Cardiac muscle cell (in vitro differentiated cells and primary cell): ENCODE data around the gene SLC1A4. TPM values are rescaled to one million over a fixed set of nuclear protein-coding genes. Genes with fewer than 3 reads are reported as not detected.
A peak's percentile ranks its signal among the peaks of the same experiment; 100 is the strongest.

ENCODE experiments used
- DNase-seq, 2 donors: peaks; one replicate each; pipeline versions ENCODE4 v3.0.0 to v3.0.0-alpha.2; 2010 to 2017; ENCODE audit warnings: low read depth in 1 of 2, low spot score in 1 of 2
- H3K27ac ChIP-seq: fragments of 200-600 bp; sonication (generic); 2 replicates; pipeline ENCODE4 v1.5.1; 2016
- H3K27me3 ChIP-seq: fragments of 200-600 bp; sonication (generic); 2 replicates; pipeline ENCODE4 v1.6.0; 2016; ENCODE audit warnings: control low read depth
- H3K36me3 ChIP-seq: fragments of 200-600 bp; sonication (generic); 2 replicates; pipeline ENCODE4 v1.5.1; 2016; ENCODE audit warnings: control low read depth
- H3K4me1 ChIP-seq: fragments of 200-600 bp; sonication (generic); 2 replicates; pipeline ENCODE4 v1.8.1; 2017; ENCODE audit warnings: low read depth, mild to moderate bottlenecking, mixed run types
- H3K4me3 ChIP-seq: fragments of 200-600 bp; sonication (generic); 2 replicates; pipeline ENCODE4 v1.5.1; 2016; ENCODE audit warnings: mild to moderate bottlenecking
- H3K9me3 ChIP-seq: fragments of 200-600 bp; sonication (generic); 2 replicates; pipeline ENCODE4 v1.5.1; 2017; ENCODE audit warnings: low read depth, mild to moderate bottlenecking, control low read depth
- polyA plus RNA-seq: library from polyadenylated mRNA; unstranded; fragments of >200 nt; fragmentation: Nextera tagmentation; extraction: Ambion mirVana; gene quantifications from 2 replicates; pipeline ENCODE4 v1.2.1, GENCODE V29; 2016
- total RNA-seq: library from RNA; depleted of rRNA; stranded (reverse); fragments of >200 nt; gene quantifications from 2 replicates; pipeline ENCODE4 v1.2.3, GENCODE V29; 2016
- TF ChIP-seq, protein P1 (sequence below): IDR thresholded peaks from 2 replicates; pipeline ENCODE4 v1.5.1; 2012; ENCODE audit warnings: low read depth, mild to moderate bottlenecking, low read length

SLC1A4 gene
- total and polyA plus RNA-seq, 2 experiments from 2014 or later = 31.7 to 37.1 TPM

DNA sequence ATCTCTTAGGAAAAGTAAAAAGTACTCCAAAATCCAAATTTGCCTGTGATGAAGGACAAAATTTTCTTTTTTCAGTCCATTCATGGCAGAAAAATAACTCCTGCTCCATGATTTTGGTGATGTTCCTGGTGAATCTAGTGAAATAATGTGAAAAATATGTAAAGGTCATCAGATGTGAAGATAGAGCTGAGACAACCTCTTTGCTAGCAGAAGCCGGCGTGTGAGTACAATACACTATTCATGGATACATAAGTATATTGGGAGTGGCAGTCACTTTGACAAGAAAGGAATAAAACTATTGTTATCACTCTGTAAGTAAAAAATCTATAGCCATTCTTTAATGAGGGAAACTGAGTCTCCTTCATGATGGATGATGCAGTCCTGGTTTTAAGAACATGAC, 6.3 kb upstream of the SLC1A4 start:
- Histone ChIP-seq H3K27me3 (peaks cover 14% of the 10 kb centered on the region), H3K36me3 (no peaks in the 10 kb centered on the region), H3K4me1 (no peaks in the 10 kb centered on the region), H3K4me3 (no peak overlapping the region), H3K9me3 (no peaks in the 10 kb centered on the region), H3K27ac (no peak overlapping the region)
- no peak for DNase-seq
- TF ChIP-seq, protein P1, sequence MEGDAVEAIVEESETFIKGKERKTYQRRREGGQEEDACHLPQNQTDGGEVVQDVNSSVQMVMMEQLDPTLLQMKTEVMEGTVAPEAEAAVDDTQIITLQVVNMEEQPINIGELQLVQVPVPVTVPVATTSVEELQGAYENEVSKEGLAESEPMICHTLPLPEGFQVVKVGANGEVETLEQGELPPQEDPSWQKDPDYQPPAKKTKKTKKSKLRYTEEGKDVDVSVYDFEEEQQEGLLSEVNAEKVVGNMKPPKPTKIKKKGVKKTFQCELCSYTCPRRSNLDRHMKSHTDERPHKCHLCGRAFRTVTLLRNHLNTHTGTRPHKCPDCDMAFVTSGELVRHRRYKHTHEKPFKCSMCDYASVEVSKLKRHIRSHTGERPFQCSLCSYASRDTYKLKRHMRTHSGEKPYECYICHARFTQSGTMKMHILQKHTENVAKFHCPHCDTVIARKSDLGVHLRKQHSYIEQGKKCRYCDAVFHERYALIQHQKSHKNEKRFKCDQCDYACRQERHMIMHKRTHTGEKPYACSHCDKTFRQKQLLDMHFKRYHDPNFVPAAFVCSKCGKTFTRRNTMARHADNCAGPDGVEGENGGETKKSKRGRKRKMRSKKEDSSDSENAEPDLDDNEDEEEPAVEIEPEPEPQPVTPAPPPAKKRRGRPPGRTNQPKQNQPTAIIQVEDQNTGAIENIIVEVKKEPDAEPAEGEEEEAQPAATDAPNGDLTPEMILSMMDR = no peak

DNA sequence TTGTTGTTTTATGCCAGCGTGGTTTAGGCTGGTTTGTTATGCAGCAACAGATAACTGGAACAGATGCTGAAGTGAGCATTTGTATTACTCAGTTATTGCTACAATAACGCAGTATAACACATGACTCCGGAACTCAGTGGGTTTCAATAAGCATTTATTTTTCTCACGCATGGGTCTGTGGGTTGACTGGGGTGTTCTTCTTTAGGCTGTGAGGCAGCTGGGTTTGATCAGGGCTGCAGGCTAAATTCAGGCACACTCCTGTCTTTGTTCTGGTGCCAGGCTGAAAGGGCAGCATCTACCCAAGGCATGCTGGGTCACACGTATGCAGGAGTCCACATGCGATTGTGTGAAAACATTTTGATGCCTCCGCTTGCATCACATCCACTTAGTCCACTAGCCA, 3.8 kb upstream of the SLC1A4 start:
- TF ChIP-seq, protein P1 = no peak
- peaks cover 2% of the 10 kb centered on the region for H3K4me1 ChIP-seq
- H3K9me3 ChIP-seq = no peaks in the 10 kb centered on the region
- H3K4me3 ChIP-seq = no peak overlapping the region
- H3K27me3 ChIP-seq = peaks cover 22% of the 10 kb centered on the region
- no peak for DNase-seq
- no peak overlapping the region for H3K27ac ChIP-seq
- no peaks in the 10 kb centered on the region for H3K36me3 ChIP-seq

DNA sequence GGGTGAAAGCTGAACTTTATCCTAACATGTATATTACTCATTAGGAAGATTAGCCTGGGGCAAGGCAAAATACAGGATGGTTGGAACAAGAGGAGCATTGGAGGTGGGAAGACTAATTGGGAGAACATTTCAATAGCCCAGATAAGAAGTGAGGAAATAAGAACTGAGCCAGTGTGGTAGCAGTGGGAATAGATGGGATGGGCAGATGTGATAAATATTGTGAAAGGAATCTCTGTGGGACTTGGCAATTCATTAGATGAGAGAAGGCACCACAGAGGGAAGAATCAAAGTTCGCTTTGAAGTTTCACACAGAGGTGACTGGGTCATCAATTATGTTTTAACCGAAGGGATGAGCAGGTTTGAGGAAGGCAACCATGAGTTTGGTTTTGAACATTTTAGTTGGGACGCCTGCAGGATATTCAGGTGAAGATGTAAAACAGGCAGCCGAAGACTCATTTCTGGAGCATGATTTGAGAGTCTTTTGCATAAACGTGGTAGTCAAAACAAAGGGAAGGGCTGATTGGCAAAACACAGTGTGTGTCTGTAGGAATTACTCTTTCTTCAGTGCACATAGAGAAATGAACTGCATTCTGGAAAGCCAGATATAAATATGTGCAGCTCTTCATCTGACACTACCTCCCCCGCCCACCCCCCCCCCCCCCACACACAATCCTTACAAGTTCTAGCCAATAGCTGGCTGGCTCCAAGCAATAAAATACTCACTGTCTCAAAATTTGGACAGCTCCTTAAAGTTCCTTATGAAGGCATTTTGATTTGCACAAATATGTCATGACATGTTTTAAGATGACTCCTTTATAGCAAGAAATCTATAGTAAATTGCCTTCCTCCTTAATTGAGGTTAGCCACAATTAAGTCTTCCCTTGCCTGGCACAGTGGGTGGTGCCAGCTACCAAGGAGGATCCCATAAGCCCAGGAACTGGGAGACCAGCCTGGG, 1.9 kb upstream of the SLC1A4 start:
- peak in 1 of 2 donors; percentile 29 for DNase-seq
- Histone ChIP-seq H3K36me3 (no peaks in the 10 kb centered on the region), H3K9me3 (no peaks in the 10 kb centered on the region), H3K27ac (peak overlapping the region; percentile 86), H3K27me3 (peaks cover 40% of the 10 kb centered on the region), H3K4me1 (peaks cover 4% of the 10 kb centered on the region), H3K4me3 (peak overlapping the region; percentile 82)
- TF ChIP-seq, protein P1 = no peak

DNA sequence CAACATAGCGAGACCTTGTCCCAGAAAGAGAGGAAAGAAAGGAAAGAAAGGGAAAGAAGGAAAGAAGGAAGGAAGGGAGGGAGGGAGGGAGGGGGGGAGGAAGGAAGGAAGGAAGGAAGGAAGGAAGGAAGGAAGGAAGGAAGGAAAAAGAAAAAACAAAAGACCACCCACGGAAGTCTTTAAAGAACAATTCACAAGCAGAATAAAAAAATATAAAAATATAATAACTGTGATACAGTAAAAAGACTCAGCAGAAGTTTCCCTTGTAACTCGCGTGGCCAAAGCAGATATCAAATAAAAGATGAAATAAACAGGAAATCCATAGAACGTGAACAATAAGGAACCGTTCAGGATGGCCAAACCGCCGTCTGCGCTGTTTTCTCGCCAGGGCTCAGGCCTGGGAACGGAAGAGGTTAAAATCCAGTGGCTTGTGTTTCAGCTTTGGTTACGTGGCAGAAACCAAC, 1.2 kb upstream of the SLC1A4 start:
- peak overlapping the region; percentile 82 for H3K4me3 ChIP-seq
- peaks cover 45% of the 10 kb centered on the region for H3K27me3 ChIP-seq
- peaks cover 4% of the 10 kb centered on the region for H3K4me1 ChIP-seq
- no peaks in the 10 kb centered on the region for H3K36me3 ChIP-seq
- H3K27ac ChIP-seq = peak overlapping the region; percentile 86
- no peaks in the 10 kb centered on the region for H3K9me3 ChIP-seq
- peak in 1 of 2 donors; percentile 88 for DNase-seq
- TF ChIP-seq, protein P1 = no peak

DNA sequence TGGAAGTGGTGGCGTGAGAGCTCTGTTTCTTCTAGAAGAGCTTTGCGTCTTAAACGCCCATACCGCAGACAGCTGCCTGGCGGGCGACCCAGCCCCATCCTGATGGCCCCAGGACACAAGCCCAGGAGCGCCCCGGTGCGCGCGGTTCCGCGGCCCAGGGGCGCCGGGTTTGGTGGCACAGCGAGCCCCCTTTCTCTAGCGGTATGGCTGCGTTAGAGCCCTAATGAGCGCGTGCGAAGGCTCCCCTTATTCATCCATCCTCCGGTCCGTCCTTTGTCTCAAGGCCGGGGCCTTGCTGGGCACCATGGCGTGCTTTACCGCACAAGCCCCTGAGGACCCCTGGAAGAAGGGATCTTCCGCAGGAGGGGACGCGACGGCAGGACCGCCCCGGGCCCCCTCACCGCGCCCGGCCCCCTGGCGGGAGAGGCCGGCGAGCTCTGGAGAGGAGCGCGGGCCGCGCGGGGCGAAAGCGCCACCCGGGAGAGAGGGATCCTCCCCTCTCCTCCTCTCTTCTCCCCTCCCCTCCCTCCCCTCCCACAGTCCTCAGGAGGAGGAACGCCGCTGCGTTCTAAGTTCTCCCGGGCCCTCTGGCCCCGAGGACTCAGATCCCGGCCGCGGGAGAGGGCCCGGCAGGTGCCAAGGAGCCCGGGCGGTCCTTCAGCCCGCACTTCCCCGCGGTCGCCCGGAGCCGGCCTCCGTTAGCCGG, 626 bp upstream of the SLC1A4 start:
- peaks cover 46% of the 10 kb centered on the region for H3K27me3 ChIP-seq
- DNase-seq = peak; percentile 80 to 90
- TF ChIP-seq, protein P1 = peak; percentile 47
- no peaks in the 10 kb centered on the region for H3K36me3 ChIP-seq
- peak overlapping the region; percentile 86 for H3K27ac ChIP-seq
- peaks cover 4% of the 10 kb centered on the region for H3K4me1 ChIP-seq
- peak overlapping the region; percentile 82 for H3K4me3 ChIP-seq
- H3K9me3 ChIP-seq = no peaks in the 10 kb centered on the region
